Superior temporal gyrus (tissue), 1 donor: ENCODE results near the gene MSL3B.

Experiments
- DNase-seq: peaks from one replicate; pipeline ENCODE4 v3.0.0-alpha.2; 2016; ENCODE audit errors: extremely low spot score

Gene MSL3B

GRCh38 chr2:233817995-233818638, 50.1 kb downstream of the MSL3B start:
- no peak for DNase-seq

- DNase-seq = no peak
Measured at GRCh38 chr2:233817361-233817911, 50.8 kb downstream of the MSL3B start.

GRCh38 chr2:233816771-233817170, 51.4 kb downstream of the MSL3B start:
- DNase-seq = no peak

GRCh38 chr2:233816334-233816733, 51.9 kb downstream of the MSL3B start:
- DNase-seq = no peak

- no peak for DNase-seq
Measured at GRCh38 chr2:233815861-233816260, 52.3 kb downstream of the MSL3B start.
